Hepatic stellate cell (primary cell): Measurements from ENCODE around the gene ICOS.

Experiments used
- DNase-seq: peaks from one replicate; pipeline ENCODE4 v3.0.0; 2011; ENCODE audit warnings: low spot score

ICOS gene

DNA sequence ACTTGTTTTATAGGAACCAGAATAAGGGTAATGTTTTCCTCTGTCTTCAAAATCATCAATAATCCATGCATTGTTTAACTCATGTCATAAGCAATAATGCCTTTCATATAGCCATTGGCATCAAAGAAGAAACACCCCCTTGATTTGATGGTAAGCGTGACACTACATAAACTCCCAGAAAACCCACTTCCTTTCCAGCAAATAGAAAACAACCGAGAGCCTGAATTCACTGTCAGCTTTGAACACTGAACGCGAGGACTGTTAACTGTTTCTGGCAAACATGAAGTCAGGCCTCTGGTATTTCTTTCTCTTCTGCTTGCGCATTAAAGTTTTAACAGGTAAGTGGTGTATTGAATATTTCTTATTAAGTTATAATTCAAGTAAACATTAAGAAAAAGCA is at the start of gene ICOS:
TSS of gene ICOS (plus strand) at position 229 of the 400 bp plus-strand sequence. CDS start at position 281, 52 bp downstream.
- DNase-seq: no peak

DNA sequence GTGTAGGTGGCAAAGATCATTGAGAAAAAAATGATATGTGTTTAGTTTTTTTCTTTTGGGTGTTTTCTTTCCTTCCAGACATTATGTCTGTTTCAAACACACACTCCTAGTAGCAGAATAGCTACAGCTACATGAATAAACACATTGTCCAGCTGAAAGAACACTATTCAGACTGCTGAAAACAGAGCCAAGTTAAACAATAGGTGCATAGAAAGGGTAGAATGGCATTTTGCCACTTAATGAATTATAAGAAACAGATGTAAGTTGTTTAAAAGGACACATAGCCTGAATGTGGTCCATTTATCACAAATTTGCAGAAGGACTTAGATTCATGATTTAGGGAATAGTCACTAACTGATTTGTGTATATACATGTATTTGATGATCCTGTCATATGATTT is 48.9 kb upstream of the ICOS start:
- no peak for DNase-seq

- DNase-seq: no peak
Observed at GRCh38 chr2:203889542-203889941, 47.0 kb upstream of the ICOS start.

GRCh38 chr2:203889944-203890343 is 46.6 kb upstream of the ICOS start:
- DNase-seq: no peak

- DNase-seq: no peak
Observed at GRCh38 chr2:203890733-203891132, 45.8 kb upstream of the ICOS start.

DNA sequence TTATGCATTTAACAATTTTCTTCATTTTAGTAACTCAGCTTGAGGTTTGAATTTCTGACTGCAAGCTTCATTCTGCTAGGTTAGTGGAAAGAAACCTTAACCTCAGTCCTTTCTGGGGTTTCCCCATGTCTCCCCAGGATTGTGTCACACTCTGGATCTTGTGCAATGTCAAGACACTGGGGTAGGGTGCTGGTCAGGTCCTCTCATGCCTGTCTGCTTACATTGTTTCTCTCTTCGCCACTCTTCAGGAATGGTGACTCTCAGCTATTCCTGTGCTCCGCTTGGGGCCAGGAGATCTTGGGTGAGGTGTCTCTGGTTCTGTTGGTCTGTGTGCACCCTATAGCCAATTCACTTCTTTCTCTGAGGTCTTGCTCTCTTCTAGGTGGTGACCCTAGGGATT is 45.1 kb upstream of the ICOS start:
- no peak for DNase-seq

DNA sequence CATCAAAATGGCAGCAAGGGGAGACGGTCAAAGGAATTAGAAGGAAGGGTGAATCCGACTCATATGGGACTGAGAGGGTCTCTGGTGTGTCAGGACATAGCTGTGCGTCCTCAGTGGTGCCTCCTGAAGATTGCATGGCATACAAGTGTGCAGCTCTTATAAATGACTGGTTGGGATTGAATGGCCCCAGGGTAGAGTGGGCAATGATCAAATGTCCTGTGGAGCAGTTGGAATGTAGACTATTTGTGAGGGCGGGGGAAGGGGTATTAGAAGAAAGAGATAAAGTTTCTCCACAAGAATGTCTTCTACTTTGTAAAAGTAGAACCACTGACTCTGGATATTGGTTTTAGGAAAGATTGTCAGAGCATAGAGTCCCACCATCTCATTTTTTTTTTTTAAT is 44.4 kb upstream of the ICOS start:
- DNase-seq: no peak

GRCh38 chr2:203893401-203893800 is 43.2 kb upstream of the ICOS start:
- DNase-seq: no peak

GRCh38 chr2:203893840-203894239 is 42.7 kb upstream of the ICOS start:
- DNase-seq: no peak

DNA sequence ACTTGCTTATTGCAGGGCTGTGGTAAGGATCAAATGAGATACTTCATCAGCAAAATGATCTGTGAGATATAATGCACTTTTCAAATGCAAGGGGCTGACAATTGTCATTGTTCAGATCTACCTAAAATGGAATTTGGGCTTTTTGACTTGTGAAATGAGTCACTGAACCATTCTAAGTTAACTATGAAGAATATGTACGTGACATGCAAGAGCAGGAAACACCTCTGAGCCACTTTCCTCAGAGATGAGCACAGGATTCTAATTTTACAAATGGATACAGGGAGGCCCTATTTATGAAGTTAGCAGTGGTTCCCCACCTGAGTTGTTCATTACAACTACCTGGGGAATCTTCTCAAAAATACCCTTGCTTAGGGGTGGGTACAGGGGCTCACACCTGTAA is 42.3 kb upstream of the ICOS start:
- no peak for DNase-seq

DNA sequence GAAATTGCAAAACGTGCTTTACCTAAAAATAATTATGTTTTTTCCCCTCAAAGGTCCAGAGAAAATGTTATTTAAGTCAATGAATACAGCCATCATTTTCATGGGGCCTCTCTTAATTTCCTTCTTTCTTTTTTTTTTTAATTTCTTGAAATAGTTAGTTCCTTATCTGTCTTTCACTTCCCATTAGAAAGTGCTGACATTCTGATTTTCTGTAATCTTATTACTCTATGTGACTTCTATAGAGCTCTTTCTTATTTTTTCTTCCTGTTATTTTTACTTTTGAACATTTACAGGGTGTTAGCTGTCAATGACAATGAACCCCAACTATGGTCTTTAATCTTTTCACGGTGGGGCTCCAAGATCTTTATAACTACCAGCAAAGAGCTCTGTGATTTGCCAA is 39.0 kb upstream of the ICOS start:
- no peak for DNase-seq

GRCh38 chr2:203898657-203899056 is 37.9 kb upstream of the ICOS start:
- DNase-seq: no peak

- no peak for DNase-seq
Observed at GRCh38 chr2:203900253-203900652, 36.3 kb upstream of the ICOS start.

GRCh38 chr2:203904022-203904421 is 32.5 kb upstream of the ICOS start:
- no peak for DNase-seq

DNA sequence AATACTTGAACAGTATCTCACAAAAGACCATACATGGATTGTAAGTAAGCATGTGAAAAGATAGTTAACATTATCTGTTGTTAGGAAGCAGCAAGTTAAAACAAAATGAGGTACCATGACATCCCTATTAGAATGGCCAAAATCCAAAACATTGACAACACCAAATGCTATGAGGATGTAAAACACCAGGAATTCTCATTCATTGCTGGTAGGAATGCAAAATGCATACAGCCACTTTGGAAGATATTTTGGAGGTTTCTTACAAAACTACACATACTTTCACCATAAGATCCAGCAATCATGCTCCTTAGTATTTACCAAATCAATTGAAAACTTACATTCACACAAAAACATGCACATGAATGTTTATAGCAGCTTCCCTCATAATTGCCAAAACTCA is 30.9 kb upstream of the ICOS start:
- no peak for DNase-seq

DNA sequence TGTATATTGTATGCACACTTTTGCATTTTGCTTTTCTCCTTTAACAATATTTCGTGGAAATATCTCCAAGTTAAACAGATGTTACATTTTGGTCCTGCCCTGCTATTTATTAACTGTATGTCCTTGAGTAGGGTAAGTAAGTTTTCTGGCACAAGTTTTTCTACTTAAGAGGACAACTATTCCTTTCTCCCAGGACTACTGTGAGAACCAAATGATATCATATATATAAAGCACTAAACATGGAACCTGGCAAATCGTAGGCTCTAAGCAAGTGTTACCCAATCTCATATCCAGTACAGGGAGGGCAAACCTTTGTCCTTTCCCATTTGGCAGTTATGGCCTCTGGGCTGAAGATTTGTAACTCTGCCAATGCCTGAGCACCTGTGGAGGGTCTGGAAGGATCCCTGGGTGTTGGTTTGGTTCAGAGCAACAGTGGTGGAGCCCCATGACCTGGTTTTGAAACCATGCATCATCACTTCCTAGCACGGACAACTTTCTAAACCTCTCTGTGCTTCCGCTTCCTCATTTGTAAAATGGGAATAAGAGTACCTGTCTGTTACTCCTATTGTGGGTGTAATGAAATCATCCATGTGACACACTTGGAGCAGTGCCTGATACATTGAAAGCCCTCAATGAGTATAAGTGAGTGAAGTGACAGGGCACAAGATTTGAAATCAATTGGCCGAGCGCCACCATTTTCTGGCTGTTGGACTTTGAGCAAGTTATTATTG is 28.3 kb upstream of the ICOS start:
- no peak for DNase-seq

DNA sequence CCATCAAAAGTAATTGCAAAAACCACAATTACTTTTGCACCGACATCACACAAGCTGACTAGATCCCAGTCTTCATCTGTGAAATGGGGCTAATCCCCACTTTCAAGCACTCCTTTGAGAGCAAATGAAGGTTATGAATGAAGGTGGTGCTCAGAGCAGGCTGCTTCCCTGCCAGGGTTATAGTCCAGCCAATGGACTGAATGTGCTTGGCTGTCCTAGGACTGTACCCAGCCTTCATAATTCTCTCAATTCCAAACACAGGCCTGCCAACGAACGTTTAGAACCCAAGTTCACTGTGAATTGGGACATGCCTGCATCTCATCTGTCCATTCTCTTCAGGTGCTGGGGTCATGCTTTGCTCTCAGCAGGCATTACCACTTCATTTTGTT is 27.8 kb upstream of the ICOS start:
- no peak for DNase-seq

GRCh38 chr2:203909261-203909967 is 27.1 kb upstream of the ICOS start:
- DNase-seq: peak; percentile 62

DNA sequence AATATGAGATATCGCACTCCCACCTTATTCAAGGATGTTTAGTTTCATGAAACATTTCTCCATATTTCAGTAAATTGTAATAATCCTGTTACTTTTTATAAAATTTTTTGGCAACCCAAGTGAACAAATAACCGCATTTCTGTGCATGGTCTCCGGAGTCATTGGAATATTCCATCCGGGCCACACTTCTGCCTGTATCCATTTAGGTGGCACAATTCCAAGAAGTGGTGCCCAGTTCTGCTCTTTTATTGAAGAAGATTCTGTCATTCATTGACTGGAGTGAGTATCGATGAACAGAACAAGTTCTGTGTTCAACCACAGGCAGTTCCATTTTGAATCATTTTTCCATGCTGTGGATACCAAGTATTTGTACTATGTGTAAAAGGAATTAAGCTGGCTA is 26.6 kb upstream of the ICOS start:
- no peak for DNase-seq

DNA sequence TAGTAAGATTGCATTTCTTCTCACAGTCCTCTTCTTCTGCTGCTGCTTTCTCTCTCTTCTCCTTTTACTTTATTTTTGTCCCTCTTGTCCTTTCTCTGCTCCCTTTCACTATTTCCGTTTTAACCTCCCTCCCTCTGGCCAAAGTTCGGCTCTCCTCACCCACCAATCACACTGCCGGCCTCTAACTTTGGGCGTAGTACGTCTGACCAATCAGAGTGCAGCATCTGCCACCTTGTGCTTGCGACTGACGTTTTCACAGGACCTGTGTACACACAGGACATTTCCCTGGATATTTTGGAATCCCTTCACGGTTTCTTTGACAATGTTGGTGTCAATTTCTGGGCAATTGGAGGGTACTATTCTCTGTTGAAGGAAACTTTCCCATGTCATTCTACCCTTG is 22.6 kb upstream of the ICOS start:
- no peak for DNase-seq

- DNase-seq: no peak
Observed at GRCh38 chr2:203914546-203915182, 21.9 kb upstream of the ICOS start.

GRCh38 chr2:203915256-203915655 is 21.3 kb upstream of the ICOS start:
- no peak for DNase-seq

DNA sequence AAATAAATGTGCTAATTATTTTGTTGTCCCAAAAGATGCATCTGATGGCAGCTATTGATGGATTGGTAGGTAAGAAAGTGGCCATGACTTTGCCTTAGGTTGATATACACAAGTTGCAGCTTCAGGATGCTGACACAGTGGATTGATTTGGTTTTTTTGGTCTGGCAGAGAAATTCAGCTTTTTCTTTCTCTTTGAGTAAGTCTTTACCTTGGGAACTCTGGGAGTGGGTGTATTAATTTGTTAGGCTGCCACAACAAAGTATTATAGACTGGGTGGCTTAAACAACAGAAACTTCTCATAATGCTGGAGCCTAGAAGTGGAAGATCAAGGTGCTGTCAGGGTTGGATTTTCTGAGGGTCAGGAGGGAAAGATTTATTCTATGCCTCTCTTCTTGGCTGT is 19.8 kb upstream of the ICOS start:
- no peak for DNase-seq
